Stimulated activated CD4-positive, alpha-beta T cell treated with anti-CD3 and anti-CD28 coated beads, Interleukin-12 subunit alpha, Interleukin-12 subunit beta, amount 100 ng/mL, for 48 hours (primary cell): ENCODE measurements around the gene HOOK2.
A peak's percentile ranks its signal among the peaks of the same experiment; 100 is the strongest.
"Not testable (repeated sequence)": the region's sequence is repeated elsewhere in the genome, so short reads cannot be mapped to it uniquely, and the experiment has no call there.

Experiments
- DNase-seq, 3 donors: peaks; one replicate each; pipeline ENCODE4 v3.0.0-alpha.2; 2020; ENCODE audit warnings: low read depth in 2 of 3, low spot score in 1 of 3

Gene HOOK2

GRCh38 chr19:12756150-12756883 is 19.0 kb downstream of the HOOK2 start:
- DNase-seq: no peak

DNA sequence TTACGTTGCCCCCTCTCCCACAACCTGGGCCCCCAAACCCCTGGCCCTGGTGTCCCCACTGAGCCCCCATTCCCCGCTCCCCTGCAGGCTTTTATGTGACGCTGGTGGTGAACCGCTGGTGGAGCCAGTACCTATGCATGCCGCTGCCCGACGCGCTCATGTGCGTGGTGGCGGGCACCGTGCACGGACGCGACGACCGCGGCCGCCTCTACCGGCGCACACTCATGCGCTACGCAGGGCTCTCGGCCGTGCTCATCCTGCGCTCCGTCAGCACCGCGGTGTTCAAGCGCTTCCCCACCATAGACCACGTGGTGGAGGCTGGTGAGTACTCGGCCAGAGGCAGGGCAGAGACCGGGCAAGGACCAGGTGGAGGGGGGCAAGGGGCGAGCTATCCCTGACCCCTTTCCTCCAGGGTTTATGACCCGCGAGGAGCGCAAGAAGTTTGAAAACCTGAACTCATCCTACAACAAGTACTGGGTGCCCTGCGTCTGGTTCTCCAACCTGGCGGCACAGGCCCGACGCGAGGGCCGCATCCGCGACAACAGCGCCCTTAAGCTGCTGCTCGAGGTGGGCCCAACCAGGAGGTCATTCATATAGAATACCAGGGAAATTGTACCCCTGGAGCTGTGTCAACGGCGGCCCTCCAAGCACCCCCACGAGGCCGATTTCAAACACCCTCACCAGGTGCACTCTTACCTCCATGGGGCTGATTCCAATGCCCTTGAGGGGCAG is 20.7 kb downstream of the HOOK2 start:
- DNase-seq: no peak

DNA sequence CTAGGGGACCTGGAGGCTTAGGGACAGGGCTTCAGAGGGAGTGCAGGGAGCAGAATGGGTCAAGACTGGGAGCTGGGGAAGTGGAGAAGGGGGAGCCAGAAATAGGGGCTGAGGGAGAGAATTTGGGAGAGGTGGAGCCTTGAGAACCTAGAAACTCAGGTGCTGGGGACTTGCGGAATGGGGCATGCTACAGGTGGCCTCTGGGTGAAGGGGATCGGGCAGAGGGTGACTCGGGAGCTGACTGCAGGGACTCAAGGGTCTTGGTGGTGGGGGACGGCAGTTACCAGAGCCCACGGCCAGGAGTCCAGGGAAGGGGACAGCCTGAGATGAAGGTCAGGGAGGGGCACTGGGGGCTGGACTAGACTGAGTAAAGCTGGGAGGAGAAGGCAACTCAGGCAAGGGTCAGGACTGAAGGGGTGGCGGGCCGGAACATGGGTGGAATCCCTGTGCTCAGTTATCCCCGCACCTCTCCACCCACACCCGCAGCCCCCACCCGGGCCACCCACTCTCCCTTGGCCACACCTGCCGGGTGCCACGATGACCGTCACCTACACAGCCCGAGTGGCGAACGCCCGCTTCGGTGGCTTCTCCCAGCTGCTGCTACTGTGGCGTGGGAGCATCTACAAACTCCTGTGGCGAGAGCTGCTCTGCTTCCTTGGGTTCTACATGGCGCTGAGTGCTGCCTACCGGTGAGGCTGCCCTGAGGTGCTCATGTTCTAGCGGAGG is 23.1 kb downstream of the HOOK2 start:
- no peak for DNase-seq

- DNase-seq: no peak
Observed at GRCh38 chr19:12751635-12752034, 23.7 kb downstream of the HOOK2 start, which contains the start of gene BEST2. Gene BEST2, plus strand, starts transcription at chr19:12751791. Its CDS starts 802 bp downstream, at chr19:12752593.

- DNase-seq: no peak
Observed at GRCh38 chr19:12750851-12751250, 24.5 kb downstream of the HOOK2 start.

GRCh38 chr19:12749938-12750521 is 25.3 kb downstream of the HOOK2 start:
- no peak for DNase-seq

DNA sequence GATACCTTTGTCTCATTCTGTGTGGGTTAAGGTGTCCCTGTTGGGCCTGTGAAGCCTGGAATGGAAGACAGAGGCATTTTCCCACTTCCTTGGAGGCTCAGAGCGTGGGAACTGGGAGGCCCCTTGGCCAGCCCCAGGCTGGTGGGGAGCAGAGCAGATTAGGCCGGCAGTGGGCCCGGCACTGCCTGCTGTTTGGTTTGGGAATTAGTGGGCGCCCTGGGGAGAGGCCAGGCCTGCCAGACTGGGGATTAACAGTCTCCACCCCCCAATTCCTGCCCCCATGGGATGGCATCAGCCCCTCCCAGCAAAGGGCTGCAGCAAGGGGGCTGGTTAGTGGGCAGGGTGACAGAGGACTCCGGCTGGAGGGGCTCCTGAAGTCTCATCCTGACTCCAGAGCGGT is 26.9 kb downstream of the HOOK2 start:
- no peak for DNase-seq

DNA sequence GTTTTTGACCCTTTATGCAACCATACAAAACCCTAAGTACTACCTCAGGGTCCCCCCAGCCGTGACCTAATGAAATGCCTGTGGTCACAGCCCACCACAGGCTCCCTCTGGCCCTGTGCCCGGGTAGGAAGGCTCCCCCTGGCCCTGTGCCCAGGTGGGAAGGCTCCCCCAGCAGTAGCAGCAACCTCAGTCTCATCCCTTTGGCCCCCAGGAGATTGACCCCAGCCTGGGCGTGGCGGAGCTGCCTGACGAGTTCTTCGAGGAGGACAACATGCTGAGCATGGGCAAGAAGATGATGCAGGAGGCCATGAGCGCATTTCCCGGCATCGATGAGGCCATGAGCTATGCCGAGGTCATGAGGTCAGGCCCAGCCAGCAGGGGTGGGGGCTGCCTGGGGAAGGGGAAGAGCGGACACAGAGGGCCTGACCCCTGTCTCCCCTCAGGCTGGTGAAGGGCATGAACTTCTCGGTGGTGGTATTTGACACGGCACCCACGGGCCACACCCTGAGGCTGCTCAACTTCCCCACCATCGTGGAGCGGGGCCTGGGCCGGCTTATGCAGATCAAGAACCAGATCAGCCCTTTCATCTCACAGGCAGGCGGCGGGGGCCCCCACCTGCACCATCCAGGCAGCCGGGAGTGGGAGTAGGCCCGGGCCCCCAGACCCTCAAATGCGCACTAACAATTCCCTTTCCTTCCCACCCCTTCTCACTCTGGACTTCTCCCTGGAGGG is 30.0 kb downstream of the HOOK2 start:
- no peak for DNase-seq

DNA sequence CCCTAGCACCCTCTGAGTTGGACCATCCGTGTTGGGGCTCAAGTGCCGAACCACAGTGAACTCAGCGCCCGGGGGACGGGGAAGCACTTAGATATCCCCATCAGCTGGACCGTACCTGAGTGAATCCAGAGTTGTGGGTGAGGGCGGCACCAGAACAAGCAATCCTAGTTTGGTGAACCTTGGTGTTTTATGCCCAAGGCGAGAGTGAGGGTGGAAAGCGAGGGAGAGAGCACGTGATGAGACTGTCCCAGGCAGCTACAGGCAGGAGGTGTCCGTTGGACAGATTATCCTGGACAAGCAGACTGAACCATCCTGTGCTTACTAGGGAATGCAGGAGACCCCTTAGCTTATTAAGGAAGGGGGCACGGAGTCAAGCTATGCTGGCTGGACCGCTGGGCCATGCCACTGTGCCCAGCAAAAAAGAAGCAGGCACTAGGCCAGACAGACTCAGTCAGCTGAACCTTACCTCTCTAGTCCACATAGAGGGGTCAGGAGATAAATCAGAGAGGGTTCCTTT is 37.5 kb downstream of the HOOK2 start:
- no peak for DNase-seq

- DNase-seq: peak; percentile 65 to 74 (median 70)
Observed at GRCh38 chr19:12736995-12737834, 38.1 kb downstream of the HOOK2 start, which contains the start of gene GET3. Gene GET3, plus strand, starts transcription at chr19:12737497. Its CDS starts 9 bp downstream, at chr19:12737506.

DNA sequence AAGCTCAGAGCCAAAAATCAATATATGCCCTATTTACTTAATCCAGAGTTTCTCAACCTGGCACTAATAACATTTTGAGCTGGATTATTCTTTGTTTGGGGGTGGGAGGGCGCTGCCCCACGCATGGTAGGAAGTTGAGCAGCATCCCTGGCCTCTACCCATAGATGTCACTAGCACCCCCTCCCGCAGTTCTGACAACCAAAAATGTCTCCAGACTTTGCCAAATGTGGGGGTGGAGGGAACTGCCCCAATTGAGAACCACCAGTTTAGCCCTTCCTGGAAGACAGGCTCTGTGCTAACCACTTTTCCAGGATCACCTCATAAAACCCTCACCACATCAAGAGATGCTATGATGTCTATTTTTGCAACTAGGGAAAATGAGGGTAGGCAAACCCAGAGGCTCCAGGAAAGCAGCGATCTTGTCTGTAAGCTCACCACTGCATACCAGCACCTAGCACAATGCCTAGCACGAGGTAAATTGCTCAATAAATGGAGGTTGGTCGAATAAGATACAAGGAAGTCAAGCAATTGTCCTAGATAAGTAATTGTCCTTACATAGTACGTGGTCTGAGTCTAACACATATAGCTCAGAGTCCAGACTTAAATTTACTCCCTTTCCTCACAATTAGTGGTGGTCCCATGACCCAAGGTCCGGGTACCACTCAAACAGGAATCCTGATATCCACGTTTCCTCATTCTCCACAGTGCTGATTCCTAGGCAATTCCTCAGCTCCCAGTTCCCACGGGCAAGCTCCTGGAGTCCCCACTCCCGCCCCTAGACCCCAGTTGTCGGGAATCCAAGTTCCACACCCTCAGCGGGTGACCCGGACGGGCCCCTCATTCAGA is 41.8 kb downstream of the HOOK2 start:
- DNase-seq: peak; percentile 51 to 67 (median 55)

DNA sequence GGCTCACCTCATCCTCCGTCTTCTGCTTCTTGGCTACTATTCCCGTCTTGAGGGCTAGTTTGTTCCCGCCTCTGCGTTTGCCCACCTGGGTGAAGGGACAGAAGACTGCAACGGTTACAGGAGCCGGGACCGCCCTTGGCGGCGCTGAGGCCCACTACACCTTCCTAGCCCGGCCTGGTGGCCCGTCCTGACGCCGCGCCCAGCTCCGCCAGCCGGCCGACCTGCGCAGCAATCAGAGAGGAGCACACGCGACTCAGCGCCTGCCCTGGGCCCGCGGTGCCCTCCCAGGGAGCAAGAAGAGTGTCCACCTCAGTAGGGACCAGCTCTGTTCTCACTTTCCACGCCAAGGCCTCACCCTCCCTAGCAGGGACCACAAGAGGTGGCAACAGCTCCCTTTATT is 44.0 kb downstream of the HOOK2 start:
- no peak for DNase-seq

DNA sequence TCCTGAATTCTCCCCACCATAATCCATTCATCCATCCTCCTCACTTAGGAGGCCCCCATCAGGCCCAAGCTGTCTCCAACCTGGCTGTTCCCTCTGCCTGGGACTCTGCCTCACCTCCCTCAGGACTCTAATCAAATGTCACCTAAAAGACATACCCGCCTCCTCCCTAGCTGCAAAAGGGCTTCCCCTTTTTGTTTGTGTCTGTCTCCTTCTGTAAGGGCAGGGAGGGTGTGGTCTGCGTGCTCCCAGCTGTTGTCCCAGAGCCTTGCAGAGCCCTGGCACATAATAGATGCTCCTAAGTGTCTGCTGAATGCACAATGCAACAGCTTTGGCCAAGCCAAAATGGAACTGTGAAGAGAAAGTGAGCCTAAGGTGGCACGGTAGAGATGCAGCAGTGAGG is 45.3 kb downstream of the HOOK2 start:
- DNase-seq: no peak

- DNase-seq: no peak
Observed at GRCh38 chr19:12727745-12728433, 47.5 kb downstream of the HOOK2 start.

- DNase-seq: no peak
Observed at GRCh38 chr19:12726988-12727316, 48.4 kb downstream of the HOOK2 start.

- DNase-seq: not testable (repeated sequence)
Observed at GRCh38 chr19:12725612-12726011, 49.7 kb downstream of the HOOK2 start.

DNA sequence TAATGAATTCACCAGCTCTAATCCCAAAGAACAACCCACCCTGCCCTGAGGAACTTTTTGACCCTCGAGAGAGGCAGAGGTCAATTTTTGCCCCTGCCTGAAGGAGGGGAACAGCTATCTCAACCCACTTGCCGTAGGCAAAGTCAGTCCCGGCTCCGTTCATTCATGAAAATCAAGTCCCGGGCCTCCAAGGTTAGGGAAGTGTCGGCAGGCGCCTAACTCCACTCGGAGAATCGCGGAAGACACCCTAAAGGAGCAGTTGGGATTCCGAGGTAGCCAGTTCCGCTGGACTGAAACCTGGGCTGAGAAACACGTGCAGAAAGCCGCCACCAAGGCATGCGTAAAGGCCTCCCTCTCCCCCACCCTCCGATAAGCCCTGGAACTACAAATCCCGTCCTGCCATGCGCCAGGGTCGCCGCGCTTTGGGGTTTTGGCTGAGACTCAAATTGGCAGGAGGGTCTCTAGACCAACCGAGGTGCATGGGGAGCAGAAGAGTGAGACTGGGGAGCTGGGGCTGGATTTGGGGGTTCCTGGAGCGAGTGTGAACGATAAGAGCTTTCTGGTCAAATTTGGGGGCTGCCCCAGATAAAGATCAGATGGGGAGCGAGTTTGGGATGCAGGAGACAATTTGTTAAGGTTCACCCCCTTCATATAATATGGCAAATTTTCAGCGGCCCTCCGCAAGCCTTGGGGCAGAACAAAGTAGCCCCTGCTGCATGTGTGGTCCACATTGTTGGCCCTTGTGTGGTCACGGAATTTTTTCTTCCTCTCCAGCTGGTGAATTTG is 51.5 kb downstream of the HOOK2 start, which contains the start of gene TNPO2:
TNPO2 (minus strand) TSS at position 292 of the 786 bp plus-strand sequence. CDS start 2,955 bp downstream, outside the sequence.
- DNase-seq: peak; percentile 64 to 71 (median 65)

DNA sequence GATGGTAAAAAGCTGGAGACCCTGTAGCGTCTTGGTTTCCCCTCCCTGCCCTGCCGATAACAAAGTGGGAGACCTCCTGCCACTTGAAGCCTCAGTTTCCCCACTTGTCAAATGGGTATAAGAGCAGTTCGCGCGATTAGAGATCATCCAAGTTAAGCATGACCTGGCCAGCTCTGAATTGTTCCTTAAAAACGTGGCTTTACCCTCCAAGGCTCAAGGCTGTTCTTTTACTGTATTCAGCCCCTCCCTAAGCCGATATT is 52.0 kb downstream of the HOOK2 start:
- no peak for DNase-seq
